ENCODE measurements around the gene BCKDHB. TPM values are rescaled to one million over a fixed set of nuclear protein-coding genes. Genes with fewer than 3 reads are reported as not detected.

Gene BCKDHB
- total and polyA plus RNA-seq, 2 experiments from 2014 or later = 32.1 to 42.7 TPM

DNA sequence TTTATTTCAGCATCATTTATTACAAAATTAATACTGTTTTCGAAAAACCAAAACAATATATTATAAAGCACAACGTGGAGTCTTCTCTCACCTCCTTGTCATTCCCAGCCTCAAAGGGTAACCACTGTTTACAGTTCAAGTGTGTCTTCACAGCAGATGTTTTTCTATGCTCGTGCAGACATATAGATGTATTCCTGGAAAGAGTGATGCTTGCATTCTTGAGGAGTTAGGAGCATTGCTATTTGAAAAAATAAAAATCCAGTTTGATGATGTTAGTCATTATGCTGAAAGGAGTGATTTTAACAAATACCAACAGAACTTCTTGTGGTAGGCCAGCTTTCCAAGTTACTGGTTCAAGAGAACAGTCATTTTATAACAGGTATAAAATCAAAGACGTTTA, 234.9 kb downstream of the BCKDHB start (continued):
- TF ChIP-seq, protein P1, sequence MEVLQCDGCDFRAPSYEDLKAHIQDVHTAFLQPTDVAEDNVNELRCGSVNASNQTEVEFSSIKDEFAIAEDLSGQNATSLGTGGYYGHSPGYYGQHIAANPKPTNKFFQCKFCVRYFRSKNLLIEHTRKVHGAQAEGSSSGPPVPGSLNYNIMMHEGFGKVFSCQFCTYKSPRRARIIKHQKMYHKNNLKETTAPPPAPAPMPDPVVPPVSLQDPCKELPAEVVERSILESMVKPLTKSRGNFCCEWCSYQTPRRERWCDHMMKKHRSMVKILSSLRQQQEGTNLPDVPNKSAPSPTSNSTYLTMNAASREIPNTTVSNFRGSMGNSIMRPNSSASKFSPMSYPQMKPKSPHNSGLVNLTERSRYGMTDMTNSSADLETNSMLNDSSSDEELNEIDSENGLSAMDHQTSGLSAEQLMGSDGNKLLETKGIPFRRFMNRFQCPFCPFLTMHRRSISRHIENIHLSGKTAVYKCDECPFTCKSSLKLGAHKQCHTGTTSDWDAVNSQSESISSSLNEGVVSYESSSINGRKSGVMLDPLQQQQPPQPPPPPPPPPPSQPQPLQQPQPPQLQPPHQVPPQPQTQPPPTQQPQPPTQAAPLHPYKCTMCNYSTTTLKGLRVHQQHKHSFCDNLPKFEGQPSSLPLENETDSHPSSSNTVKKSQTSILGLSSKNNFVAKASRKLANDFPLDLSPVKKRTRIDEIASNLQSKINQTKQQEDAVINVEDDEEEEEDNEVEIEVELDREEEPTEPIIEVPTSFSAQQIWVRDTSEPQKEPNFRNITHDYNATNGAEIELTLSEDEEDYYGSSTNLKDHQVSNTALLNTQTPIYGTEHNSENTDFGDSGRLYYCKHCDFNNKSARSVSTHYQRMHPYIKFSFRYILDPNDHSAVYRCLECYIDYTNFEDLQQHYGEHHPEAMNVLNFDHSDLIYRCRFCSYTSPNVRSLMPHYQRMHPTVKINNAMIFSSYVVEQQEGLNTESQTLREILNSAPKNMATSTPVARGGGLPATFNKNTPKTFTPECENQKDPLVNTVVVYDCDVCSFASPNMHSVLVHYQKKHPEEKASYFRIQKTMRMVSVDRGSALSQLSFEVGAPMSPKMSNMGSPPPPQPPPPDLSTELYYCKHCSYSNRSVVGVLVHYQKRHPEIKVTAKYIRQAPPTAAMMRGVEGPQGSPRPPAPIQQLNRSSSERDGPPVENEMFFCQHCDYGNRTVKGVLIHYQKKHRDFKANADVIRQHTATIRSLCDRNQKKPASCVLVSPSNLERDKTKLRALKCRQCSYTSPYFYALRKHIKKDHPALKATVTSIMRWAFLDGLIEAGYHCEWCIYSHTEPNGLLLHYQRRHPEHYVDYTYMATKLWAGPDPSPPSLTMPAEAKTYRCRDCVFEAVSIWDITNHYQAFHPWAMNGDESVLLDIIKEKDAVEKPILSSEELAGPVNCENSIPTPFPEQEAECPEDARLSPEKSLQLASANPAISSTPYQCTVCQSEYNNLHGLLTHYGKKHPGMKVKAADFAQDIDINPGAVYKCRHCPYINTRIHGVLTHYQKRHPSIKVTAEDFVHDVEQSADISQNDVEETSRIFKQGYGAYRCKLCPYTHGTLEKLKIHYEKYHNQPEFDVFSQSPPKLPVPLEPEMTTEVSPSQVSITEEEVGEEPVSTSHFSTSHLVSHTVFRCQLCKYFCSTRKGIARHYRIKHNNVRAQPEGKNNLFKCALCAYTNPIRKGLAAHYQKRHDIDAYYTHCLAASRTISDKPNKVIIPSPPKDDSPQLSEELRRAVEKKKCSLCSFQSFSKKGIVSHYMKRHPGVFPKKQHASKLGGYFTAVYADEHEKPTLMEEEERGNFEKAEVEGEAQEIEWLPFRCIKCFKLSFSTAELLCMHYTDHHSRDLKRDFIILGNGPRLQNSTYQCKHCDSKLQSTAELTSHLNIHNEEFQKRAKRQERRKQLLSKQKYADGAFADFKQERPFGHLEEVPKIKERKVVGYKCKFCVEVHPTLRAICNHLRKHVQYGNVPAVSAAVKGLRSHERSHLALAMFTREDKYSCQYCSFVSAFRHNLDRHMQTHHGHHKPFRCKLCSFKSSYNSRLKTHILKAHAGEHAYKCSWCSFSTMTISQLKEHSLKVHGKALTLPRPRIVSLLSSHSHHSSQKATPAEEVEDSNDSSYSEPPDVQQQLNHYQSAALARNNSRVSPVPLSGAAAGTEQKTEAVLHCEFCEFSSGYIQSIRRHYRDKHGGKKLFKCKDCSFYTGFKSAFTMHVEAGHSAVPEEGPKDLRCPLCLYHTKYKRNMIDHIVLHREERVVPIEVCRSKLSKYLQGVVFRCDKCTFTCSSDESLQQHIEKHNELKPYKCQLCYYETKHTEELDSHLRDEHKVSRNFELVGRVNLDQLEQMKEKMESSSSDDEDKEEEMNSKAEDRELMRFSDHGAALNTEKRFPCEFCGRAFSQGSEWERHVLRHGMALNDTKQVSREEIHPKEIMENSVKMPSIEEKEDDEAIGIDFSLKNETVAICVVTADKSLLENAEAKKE (CRISPR knock-in tag; IDR thresholded peaks at IDR 0.05) = no peak
- TF ChIP-seq JUNB (IDR thresholded peaks at IDR 0.05; ENCODE audit: unreplicated experiment) = no peak
- no peak for TF ChIP-seq CREB1 (CRISPR knock-in tag; IDR thresholded peaks at IDR 0.05; ENCODE audit: low read depth)
- no peak for TF ChIP-seq EZH2phosphoT487 (IDR thresholded peaks at IDR 0.05; ENCODE audit: unreplicated experiment)

DNA sequence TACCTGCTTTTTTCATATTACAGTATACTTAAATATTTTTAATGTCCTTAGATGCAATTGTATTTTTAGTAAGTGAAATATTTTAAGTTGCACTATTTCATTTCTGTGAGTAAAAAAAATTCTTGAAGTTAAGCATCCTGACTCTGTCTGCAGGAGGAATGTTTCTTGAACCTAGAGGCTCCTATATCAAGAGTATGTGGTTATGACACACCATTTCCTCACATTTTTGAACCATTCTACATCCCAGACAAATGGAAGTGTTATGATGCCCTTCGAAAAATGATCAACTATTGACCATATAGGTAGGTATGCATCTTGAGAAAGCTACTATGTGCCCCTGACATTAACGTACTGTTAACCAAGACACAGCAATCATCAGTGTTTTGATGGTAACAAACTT, 237.0 kb downstream of the BCKDHB start:
- Histone ChIP-seq H3K9me2 (ENCODE audit: insufficient read depth) (no peaks in the 10 kb centered on the region), H3K36me3 (ENCODE audit: insufficient read depth) (no peaks in the 10 kb centered on the region), H3K27ac (ENCODE audit: low read depth) (no peak overlapping the region), H3K27me3 (ENCODE audit: insufficient read depth) (no peaks in the 10 kb centered on the region), H3K4me1 (ENCODE audit: insufficient read depth) (no peaks in the 10 kb centered on the region), H3K79me2 (replicated peaks; ENCODE audit: insufficient read depth) (no peaks in the 10 kb centered on the region), H4K20me1 (replicated peaks; ENCODE audit: insufficient read depth) (no peaks in the 10 kb centered on the region), H2AFZ (no peak overlapping the region), H3K4me3 (no peak overlapping the region), H3F3A (replicated peaks; ENCODE audit: low read depth) (no peaks in the 10 kb centered on the region), H3K4me2 (no peak overlapping the region)
- no peak overlapping the region for H3K27ac Mint-ChIP-seq
- no peaks in the 10 kb centered on the region for H3K9me3 Mint-ChIP-seq
- TF ChIP-seq, protein P2, sequence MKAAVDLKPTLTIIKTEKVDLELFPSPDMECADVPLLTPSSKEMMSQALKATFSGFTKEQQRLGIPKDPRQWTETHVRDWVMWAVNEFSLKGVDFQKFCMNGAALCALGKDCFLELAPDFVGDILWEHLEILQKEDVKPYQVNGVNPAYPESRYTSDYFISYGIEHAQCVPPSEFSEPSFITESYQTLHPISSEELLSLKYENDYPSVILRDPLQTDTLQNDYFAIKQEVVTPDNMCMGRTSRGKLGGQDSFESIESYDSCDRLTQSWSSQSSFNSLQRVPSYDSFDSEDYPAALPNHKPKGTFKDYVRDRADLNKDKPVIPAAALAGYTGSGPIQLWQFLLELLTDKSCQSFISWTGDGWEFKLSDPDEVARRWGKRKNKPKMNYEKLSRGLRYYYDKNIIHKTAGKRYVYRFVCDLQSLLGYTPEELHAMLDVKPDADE (IDR thresholded peaks at IDR 0.05) = no peak
- no peak for TF ChIP-seq STAT1 (IDR thresholded peaks at IDR 0.05; ENCODE audit: unreplicated experiment)
- TF ChIP-seq, protein P1 (CRISPR knock-in tag; IDR thresholded peaks at IDR 0.05) = no peak
- TF ChIP-seq POLR2AphosphoS5 (IDR thresholded peaks at IDR 0.05; ENCODE audit: low read depth) = no peak
- peaks cover 8% of the 10 kb centered on the region; the same call in 2 of the 3 replicates for H3K4me1 Mint-ChIP-seq
- DNase-seq (ENCODE audit: low spot score) (no peak), ATAC-seq (no peak)
- H3K36me3 Mint-ChIP-seq (ENCODE audit: low read depth) = no peaks in the 10 kb centered on the region
- H3K4me3 Mint-ChIP-seq = no peak overlapping the region
- H3K27me3 Mint-ChIP-seq (ENCODE audit: insufficient read depth, low read depth, poor library complexity) = no peaks in the 10 kb centered on the region
